NCI-H82 treated with DMSO at 0.1 percent for 48 hours (cell line): ENCODE data around the gene LRPPRC.

Experiments
- DNase-seq: peaks from one replicate; lab custom pipeline; 2025; ENCODE audit not compliant: unreplicated experiment; lab: John Stamatoyannopoulos, UW

The LRPPRC gene

DNA sequence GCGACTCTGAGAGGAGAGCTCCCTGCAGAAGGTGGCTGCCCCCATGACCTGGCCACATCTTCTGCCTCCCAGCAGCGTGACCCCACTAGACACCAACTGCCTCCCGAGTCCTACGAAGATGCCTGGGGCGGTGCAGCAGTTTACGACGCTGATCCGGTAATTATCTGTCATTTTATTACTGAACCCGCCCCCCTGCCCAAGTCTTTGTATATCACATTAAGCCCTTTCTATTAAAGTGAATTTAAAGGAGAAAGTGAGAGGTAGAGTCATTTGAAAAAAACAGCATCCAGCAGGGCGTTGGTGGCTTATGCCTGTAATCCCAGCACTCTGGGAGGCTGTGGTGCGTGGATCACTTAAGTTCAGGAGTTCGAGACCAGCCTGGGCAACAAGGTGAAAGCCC is 123.6 kb downstream of the LRPPRC start:
- DNase-seq, result no peak

DNA sequence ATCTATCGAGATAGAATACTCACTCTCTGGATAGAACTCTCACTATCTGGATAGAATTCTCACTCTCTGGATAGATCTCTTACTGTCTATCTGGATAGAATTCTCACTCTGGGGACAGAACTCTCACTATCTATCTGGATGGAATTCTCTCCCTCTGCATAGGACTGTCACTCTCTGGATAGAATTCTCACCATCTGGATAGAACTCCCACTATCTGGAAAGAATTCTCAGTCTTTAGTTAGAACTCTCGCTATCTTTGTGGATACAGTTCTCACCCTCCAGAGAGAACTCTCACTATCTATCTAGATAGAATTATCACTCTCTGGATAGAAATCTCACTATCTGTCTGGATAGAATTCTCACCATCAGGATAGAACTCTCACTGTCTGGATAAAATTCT is 140.5 kb downstream of the LRPPRC start:
- no peak for DNase-seq

DNA sequence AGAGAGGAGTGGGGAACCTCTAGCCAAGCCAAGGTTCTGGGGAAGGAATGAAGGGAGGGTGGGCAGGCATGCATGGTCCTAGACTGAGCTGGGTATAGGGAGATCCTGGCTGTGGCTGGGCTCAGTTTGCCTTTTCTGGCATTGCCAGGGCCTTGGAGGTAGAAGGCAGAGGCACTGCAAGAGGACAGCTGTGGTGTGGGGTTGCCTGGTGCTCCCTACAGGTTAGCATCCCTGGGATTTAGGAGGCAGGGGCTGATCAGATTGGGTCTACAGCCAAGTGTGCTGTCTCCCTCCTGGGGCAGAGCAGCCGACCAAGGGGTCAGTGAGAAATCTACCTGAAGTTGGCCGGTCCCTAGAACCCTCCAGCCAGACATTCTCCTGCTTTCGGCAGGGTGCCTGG is 141.1 kb downstream of the LRPPRC start:
- no peak for DNase-seq

DNA sequence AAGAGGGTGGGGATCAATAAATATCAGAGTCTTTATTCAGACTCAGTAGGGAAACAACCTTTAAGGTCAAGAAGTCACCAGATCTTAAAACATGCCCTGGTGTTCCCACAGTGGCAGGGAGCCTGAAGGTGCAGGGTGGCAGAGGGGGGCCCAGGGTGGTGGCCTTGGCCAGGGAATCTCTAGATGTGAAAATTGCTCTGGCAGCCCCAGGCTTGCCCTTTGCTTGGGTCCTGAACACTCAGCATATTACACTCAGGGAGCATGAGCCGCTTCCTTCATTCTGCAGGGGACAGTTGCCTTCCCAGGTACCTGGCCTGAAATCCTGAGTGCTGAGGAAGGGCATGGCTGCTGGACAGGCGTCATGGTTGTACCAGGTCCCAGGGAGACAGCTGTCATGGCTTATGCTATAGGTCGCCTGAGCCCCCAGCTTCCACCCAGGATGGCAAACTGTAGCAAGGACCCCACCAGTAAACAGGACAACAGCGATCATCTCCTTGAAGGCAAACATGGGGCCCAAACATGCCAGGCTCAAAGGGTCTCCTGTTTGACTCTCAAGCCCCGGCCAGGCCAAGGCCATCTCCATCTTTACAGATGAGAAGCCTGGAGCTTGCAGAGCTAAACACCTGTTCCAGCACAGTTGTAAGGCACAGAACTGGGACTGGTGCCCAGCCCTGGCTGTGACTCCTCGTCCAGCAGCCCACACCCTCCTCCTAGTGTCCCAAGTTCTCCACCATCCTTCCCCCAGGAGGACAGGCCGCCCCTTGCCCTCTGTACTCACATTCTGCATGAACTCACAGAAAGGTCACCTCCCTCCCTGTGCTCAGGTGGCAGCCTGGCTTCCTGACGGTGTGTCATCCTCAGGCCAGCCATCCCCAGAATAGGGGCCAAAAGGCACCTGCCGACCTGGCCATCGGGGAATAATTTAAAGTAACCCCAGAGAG is 142.4 kb downstream of the LRPPRC start:
- DNase-seq, result no peak

DNA sequence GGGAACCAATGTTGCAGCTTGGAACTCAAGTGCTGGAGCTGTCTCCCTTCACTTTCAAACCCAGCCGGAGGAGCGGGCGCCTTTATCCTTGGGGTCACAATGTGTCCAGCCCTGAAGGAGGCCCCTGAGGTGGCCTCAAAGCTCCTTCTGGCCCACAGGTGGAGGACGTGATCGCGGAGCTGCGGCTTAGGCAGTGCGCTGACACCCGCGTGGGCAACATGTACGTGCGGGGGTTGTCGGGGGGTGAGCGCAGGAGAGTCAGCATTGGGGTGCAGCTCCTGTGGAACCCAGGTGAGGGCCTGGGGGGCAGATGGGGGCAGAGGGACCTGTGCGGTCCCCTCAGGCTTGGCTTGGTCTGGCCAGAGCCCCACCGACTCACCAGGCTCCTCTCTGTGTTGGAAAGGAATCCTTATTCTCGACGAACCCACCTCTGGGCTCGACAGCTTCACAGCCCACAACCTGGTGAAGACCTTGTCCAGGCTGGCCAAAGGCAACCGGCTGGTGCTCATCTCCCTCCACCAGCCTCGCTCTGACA is 143.5 kb downstream of the LRPPRC start:
- no peak for DNase-seq

DNA sequence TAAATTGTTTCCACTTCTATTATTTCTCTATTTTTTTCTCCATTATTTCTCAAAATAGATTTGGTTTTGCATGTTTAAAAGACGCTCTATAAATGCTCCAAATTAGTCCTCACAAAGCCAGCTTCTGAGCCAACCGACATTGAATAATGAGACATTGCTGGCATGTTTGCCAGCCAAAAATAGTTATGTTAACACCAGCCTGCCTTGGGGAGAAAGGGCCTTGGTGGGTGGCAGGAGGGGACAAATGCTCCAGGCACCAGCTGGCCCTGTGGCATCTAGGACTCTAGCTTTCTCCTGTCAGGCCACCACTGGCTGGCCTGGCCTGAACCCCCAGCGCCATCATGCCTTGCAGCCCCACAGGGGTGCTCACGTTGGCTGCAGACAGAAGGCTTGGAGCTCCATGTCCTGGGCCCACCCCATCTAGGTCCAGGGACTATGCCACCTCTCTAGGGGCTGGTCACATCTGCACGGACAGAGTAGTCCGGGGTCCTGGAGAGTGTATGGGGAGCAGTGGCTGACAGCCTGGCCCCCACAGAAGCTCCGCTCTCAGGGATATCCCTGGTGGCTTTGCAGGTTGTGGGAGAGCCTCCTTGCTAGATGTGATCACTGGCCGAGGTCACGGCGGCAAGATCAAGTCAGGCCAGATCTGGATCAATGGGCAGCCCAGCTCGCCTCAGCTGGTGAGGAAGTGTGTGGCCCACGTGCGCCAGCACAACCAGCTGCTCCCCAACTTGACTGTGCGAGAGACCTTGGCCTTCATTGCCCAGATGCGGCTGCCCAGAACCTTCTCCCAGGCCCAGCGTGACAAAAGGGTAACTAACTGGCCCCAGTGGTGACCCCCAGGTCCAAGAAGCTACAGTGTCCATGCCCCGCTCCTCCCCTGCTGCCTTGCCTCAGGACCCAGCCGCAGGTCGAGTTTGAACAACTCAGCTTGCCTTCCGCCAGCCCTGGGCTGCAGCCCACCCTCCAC is 144.5 kb downstream of the LRPPRC start:
- DNase-seq, result no peak

DNA sequence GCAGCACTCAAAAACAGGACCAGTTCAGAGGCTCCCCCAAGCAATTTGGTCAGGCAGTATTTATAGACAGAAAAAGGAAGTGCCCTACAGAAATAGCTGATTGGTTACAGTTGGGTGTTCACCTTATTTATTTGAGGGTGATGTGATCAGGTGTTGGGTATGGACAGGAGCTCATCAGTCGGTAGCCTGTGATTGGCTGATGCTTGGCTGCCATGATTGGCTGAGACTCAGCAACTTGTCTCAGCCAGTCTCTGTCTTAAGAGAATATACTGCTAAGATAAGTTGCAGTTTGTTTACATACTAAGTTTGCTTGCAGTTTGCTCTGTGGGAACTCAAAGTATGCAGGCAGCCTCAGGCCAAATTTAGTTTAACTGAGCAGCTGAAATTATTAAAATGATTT is 147.6 kb downstream of the LRPPRC start:
- DNase-seq, result no peak

DNA sequence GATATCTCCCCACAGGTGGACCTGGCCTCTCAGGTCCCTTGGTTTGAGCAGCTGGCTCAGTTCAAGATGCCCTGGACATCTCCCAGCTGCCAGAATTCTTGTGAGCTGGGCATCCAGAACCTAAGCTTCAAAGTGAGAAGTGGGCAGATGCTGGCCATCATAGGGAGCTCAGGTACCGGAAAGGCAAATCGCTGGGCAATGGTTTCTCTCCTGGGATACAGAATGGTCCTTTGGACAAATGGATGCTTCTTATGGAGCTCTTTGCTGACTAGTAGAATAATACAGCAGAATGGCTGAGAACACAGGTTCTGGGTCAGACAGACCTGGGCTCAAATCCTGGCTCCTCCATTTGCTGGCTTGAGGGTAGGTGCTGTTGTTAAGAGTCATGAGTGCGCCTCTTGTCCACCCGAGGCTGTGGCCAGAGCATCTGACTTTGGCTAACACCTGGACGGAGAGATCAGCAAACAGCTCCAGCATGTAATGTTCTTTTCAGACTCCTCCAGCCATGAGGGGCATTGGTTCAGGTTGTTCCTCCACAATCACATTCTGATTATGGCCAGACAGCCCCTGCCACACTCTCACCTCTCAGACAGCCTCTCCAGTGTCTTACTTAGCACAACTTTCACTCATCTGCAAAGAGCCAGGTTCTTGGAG is 149.5 kb downstream of the LRPPRC start:
- DNase-seq, result no peak

DNA sequence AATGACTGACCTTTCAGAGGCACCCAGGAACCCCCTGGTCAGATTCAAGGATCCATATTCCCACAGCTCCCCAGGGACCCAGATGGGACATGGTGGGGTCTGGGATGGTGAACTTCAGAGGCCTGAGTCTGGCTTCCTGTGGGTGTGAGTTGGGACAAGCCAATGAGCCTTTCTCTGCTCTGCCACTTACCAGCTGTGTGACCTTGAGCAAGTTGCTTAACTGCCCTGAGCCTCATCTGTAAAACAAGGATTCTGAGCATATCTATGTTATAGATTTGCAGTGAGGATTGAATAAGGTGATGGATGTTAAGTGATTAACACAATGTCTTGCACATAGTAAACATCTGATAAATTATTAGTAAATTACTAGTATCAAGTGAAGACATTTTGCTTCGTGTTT is 150.6 kb downstream of the LRPPRC start:
- no peak for DNase-seq

DNA sequence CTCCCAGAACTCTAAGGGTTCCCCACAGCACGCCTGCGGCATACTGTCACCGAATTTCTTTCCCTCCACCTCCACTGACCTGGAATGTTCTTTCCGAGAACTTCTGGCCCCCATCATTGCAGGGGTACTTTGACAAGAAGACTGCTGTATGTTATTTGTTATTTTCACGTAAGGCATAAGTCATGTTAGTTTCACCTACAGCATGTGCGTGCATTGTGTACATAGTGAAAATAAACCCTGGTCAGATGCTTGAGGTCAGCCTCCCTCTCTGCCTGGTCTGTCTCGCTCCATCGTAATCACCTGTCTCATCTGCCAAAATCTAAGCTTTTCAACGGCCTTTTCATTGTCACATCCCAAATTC is 152.9 kb downstream of the LRPPRC start:
- DNase-seq, result no peak

DNA sequence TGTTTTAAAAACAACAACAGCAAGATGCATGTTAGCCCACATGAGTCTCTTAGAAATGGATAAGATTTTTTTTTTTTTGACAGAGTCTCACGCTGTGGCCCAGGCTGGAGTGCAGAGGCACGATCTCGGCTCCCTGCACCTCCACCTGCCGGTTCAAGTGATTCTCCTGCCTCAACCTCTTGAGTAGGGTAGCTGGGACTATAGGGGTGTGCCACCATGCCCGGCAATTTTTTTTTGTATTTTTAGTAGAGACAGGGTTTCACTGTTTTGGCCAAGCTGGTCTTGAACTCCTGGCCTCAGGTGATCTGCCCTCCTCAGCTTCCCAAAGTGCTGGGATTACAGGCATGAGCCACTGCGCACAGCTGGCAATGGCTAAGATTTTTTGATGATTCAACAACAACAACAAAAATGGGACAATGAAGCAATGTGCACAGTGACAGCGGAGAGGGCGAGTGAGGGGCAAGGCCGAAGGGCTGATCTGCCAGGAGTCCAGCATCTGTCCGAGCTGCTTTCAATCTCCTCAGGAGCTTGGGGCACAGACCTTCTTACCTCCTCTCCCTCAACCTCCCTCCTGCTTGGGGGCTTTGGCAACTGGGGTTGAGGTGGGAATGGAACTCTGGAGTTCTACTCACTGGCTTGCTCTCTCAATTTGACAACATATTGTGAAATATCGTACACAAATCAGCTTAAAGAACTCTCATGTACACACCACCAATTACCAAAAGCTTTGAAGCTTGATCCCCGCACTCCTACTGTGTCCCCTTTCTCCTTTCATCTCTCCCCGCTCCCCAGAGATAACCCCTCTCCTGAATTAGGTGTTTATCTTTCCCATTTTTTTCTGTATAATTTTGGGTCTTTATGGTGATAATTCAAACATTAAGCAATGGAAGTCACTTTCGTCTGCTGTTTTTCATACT is 153.6 kb downstream of the LRPPRC start:
- no peak for DNase-seq

DNA sequence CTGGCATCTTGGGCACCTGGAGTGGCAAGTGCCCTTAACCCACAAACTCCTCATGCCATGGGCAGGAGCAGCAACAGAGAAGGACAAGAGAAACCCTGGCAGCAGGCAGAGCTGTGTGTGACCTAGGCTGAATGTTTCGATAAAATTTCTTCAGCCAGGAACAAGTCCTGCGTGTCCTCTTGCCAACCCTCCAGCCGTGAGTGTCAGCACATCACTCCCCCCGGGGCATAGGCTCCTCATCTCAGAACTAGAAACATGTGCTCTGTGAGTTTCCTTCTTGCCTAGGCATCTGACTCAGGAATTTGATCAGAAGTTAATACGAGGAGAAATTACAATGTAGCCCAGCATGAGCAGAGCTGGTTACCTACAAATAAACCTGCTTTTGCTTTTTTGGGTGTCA is 154.8 kb downstream of the LRPPRC start:
- no peak for DNase-seq

DNA sequence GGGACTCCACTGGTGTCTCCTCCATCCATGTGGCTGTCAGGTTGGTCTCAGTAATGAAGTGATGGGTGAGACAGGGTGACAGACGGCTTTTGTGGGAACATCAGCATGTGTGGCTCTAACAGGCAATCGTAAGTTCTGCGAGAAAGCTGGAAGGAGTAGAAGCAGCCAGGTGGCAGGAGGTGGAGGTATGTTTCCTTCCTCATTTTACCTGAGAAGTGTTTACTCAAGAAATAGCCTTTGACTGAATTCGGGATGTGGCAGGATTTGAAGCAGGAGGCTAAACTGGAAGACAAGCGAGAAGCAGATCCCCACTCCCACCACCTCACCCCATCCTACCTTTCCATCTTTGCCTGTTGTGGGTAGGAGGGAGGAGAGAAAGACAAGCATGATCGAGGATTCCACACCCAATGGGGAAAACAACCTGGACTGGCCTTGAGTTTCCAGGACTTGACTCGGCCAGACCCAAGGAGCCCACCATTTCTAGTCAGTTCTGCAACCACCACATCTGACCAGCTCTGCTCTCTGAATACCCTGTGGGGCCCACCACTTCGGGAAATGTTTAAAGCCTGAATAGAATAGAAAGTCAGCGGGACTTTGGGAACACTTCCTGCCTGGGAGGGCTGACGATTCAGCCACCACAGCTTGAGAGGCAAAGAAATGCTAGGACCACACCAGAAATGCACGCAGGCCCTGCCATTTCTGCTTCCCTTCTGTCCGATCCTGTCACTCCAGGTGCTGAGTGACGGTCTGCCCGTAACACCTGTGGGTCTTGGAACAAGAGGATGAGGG is 155.8 kb downstream of the LRPPRC start:
- DNase-seq, result no peak

DNA sequence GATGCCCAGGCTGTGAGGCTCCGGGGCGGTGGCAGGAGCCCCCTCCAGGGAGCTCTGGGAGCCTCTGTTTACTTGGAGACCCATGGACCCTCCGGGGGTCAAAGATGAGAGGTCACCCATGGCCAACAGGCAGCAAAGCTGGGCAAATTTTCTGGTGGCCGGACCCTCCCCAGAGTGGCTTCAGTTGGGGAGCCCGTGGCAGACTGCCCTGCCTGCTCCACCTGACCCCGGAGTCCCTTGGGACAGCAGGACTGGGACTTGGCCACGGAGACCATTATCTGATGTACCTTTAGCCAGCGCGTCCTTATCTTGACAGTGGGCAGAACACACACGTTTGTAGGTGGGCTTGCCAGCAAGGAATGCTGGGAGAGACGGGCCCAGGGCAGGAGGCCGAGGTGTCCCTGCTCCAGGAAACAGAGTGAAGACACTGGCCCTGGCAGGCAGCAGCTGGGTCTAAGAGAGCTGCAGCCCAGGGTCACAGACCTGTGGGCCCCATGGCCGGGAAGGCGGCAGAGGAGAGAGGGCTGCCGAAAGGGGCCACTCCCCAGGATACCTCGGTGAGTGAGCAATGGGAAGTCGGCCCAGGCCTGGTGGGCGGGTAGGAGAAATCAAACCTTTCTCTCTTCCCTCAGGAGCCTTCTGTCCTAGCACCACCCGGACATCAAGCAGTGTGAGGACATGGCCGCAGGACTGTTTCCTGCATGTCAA is 157.1 kb downstream of the LRPPRC start, which contains the start of the genes ABCG5 and ABCG8:
Gene ABCG5 (minus strand): TSS at position 280 of the 708 bp plus-strand sequence. CDS start 160 bp downstream, at position 120.
Gene ABCG8 (plus strand): TSS at position 412 of the 708 bp plus-strand sequence. CDS start 83 bp downstream, at position 495.
- DNase-seq, result no peak

DNA sequence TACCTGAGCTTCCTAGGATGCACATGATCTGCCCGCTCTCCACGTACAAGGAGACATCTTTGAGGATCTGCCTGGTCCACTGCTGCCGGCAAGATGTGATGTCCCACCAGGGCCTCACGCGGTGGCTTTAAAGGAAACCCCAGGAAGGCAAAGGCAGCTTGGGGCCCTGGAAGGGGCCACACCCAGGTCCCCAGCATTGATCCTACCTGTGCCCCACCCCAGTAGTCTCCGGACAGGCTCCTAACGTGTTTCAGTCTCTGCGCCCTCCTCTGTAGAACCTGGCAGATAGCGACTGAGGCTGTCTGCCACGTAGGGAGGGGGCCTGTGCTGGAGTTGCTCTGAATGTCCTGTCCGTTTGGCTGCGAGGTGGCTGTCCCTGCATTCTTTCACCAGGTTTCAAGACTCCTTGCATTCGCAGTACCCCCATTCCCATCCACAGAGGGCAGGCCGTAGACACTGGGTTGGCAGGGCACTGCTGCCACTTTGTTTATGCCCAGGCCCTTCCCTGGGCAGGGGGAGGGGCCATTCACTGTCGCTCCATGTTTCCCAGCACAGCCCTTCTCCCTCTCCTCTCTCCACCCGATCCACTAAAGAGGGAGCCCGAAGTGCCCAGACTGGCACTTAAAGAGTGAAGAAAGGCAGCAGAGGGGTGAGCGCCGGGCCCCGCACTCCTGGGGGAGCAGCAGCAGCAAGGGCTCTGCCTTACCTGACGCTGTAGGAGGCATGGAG is 157.8 kb downstream of the LRPPRC start:
- DNase-seq, result no peak

DNA sequence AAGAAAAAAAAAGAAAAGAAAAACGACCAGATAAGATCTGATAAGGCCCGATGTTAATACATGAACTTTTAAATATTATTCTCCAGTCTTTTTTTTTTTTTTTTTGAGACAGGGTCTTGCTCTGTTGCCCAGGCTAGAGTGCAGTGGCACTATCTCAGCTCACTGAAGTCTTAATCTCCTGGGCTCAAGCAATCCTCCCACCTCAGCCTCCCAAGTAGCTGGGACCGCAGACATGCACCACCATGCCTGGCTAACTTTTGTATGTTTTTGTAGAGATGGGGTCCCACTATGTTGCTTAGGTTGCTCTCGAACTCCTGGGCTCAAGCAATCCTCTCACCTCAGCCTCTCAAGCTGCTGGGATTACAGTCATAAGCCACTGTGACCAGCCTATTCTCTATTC is 158.8 kb downstream of the LRPPRC start:
- no peak for DNase-seq
